Endometrial microvascular endothelial cells (primary cell): ENCODE data around the gene TMX4. TPM values are rescaled to one million over a fixed set of nuclear protein-coding genes. Genes with fewer than 3 reads are reported as not detected.
"Not testable (repeated sequence)": the region's sequence is repeated elsewhere in the genome, so short reads cannot be mapped to it uniquely, and the experiment has no call there.

Experiments used
- in situ Hi-C: cut with HindIII; loops from 2 replicates; pipeline ENCODE4 v1.10.0; 2017; ENCODE audit warnings: low sequenced_read_pairs, low pct_unique_long_range_greater_than_20kb; ENCODE audit errors: inconsistent ontology term
- total RNA-seq: library from RNA; depleted of rRNA; stranded (reverse); fragments of >200 nt; gene quantifications from one replicate; pipeline ENCODE4 v1.2.3, GENCODE V29; 2015; ENCODE audit errors: inconsistent ontology term

Gene TMX4
- total RNA-seq, 1 donor from 2014 or later, result 32.8 TPM

GRCh38 chr20:7980332-7981046 is 39.1 kb downstream of the TMX4 start:
- in situ Hi-C loops, result no loop called here

DNA sequence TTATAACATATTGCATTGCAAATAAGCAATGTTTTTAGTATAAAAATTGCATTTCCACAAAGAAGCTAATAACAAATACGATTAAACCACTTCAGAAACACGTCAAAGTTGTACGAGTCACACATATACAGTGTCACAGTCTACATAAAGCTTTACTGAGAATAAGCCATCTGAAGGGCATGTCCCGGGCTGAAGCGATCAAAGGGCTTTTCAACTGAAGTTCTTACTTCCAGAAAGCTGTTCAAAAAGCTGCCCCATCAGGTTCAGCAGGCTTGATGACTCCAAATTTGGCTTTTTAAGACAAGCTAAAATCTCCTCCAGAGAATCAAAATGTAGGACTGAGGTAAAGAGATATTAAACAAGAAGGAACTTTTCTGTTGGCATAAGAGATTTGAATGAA is 41.9 kb downstream of the TMX4 start:
- in situ Hi-C loops, result no loop called here

- in situ Hi-C loops, result no loop called here
These were observed 43.6 kb downstream of the TMX4 start for GRCh38 chr20:7975851-7976414.

DNA sequence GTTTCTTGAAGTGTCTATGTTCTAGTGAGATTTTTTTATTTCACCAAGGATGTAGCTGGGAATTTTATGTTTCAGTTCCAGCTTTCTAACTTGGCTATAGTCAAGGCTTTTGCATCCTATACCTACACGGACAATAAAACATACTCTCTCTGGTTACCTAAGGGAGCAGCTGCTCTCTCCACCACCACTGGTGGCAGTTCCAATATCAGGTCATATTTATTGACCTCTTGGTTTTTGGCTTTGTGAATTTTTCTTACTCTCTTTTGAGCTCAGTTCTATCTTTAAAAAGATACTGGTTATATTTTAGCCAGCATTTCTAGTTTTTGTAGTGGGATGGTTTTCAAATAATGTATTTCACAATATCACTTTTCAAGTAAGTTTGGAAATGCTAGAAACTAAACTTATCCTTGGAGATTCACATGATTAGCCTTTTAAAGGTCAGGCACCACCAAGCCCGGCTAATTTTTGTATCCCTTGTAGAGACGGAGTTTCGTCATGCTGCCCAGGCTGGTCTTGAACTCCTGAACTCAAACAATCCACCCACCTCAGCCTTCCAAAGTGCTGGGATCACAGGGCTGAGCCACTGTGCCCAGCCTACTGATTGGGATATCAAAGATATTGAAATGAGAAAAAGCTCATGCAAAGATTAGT is 44.7 kb downstream of the TMX4 start:
- in situ Hi-C loops, result no loop called here

- in situ Hi-C loops, result no loop called here
These were observed 47.9 kb downstream of the TMX4 start for GRCh38 chr20:7971536-7972280.

GRCh38 chr20:7967199-7967844 is 52.2 kb downstream of the TMX4 start:
- in situ Hi-C loops, result no loop called here

- in situ Hi-C loops, result no loop called here
These were observed 53.4 kb downstream of the TMX4 start for GRCh38 chr20:7966176-7966575.

- in situ Hi-C loops, result no loop called here
These were observed 60.1 kb downstream of the TMX4 start for GRCh38 chr20:7959484-7959883.

- in situ Hi-C loops, result not testable (repeated sequence)
These were observed 63.0 kb downstream of the TMX4 start for GRCh38 chr20:7956561-7956960.

DNA sequence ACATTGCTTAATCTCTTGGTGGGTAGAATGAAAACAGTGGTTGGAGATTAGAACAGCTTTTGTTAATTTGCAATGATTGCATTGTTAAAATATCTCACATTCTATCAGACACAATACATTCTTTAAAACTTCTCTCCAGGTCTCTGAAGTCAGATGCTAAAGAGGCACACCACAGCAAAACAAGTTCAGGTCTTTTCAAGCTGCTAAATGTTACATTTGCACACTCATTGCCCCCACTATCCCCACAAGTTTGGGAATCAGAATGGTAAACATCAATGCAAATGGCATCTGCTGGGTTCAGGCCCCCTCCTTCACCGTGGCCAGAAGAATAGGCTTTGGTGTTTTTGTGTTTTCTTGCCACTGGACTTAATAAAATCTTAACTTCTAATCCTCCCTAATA is 69.2 kb downstream of the TMX4 start:
- in situ Hi-C loops, result no loop called here

GRCh38 chr20:7943891-7944290 is 75.7 kb downstream of the TMX4 start:
- in situ Hi-C loops, result no loop called here

DNA sequence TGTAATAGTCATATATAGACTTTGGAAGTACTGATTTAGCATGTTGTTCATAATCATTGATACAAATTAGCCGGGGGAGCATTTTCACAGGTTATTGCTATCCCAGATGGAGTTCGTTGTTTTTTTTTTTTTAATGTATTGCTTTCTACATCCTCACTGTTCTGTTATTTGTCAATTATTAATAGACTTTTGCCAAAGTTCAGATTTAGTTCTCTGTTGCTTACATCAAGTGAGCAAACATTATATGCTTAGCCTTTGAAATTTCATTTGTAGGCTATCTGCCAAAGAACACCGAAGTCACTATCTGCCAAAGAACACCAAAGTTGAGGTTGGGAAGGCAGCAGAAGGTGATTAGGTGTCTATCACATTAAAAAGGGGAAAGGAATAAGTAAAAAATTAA is 79.2 kb downstream of the TMX4 start, which contains the start of gene HAO1:
Gene HAO1 (minus strand): TSS at position 118 of the 400 bp plus-strand sequence. CDS start 36 bp downstream, at position 82.
- in situ Hi-C loops, result no loop called here

- in situ Hi-C loops, result no loop called here
These were observed 79.9 kb downstream of the TMX4 start for GRCh38 chr20:7939663-7940062.

DNA sequence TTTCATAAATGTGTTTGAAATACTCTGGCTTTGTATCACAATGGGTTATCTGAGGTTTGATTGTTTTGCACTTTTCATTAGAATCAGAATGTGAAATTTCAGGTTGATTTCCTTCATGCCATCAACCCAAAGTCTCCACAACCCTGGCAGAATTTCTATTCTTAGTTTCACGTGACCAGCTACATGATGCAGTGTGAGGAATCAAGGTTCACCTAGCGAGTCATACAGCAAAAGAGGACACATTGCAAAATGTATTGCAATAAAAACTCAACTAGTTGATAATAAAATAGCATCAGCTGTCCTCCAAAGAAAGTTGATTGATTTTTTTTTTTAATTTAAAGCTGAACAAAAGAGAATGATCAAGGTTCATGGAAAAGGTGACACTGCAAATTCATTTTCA is 81.5 kb downstream of the TMX4 start:
- in situ Hi-C loops, result no loop called here

DNA sequence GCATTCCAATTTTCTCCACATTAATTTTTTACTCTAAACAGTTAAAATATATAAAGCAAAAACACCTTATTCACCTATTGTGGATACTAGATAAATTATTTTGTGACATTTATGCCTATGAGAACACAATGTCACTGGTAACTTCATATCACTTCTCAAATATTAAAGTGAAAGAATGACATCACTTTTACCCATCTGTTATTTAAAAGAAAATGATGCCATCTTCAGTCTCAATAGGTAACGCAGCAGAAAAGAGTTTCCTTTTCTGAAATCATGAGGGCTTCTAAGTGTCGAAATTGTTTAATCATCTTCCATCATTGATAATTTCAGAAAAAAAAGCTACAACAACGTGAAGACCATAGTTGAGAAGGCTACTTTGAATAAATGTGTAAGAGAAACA is 82.2 kb downstream of the TMX4 start:
- in situ Hi-C loops, result no loop called here

GRCh38 chr20:7935027-7935551 is 84.5 kb downstream of the TMX4 start:
- in situ Hi-C loops, result no loop called here

GRCh38 chr20:7933346-7933745 is 86.2 kb downstream of the TMX4 start:
- in situ Hi-C loops, result no loop called here

GRCh38 chr20:7930343-7930742 is 89.2 kb downstream of the TMX4 start:
- in situ Hi-C loops, result no loop called here
